ENCODE measurements around the gene PSMB10.
A peak's percentile ranks its signal among the peaks of the same experiment; 100 is the strongest.
"Not testable (repeated sequence)": the region's sequence is repeated elsewhere in the genome, so short reads cannot be mapped to it uniquely, and the experiment has no call there.

The PSMB10 gene

DNA sequence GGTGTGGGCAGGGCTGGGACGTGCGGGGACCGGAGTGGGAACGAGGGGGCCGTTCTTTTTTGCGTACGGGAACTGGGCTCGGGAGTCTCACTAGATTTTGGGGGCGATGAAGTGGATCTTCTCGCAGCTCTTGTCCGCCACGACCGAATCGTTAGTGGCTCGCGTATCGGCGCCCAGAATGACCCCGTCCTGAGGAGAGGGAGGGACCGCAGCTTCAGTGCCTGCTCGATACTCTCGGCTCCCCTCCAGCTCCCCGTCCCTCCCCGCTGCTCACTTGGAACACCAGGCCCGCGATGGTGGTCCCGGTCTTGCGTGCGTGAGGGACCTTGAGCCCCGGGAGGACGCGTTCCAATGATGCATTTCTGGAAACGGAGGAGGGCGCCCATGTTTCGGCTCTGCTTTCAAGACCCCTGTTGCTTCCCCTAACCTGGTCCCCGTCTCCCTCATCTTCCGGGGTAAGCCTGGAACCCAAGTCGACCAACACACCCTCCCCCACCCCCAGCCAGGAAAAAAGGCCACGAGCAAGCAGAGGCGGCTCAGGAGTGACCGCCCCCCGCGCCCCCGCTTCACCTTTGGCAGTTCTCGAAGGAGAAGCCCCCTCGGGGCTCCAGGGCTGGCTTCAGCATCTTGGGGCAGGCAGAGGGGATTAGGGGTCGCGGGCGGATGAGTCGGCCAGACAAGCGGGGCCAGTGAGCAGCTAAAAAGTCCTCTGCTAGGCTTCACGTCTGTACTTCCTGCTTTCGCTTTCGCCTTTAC lies at the start of gene PSMB10:
TSS of gene PSMB10 (minus strand) at position 727 of the 756 bp plus-strand sequence. CDS start at position 626, 101 bp downstream.
- DNase-seq = no peak

DNA sequence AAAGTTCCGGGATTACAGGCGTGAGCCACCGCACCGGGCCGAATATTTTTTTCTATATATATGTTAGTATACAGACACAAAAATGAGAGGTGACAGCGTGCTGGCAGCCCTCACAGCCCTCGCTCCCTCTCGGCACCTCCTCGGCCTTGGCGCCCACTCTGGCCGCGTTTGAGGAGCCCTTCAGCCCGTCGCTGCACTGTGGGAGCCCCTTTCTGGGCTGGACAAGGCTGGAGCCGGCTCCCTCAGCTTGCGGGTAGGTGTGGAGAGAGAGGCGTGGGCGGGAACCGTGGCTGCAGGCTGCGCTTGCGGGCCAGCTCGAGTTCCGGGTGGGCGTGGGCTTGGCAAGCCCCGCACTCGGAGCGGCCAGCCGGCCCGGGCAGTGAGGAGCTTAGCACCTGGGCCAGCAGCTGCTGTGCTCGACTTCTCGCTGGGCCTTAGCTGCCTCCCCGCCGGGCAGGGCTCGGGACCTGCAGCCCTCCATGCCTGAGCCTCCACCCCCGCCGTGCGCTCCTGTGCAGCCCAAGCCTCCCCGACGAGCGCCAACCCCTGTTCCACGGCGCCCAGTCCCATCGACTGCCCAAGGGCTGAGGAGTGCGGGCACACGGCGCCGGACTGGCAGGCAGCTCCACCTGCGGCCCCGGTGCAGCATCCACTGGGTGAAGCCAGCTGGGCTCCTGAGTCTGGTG lies 45.5 kb upstream of the PSMB10 start:
- DNase-seq = no peak

DNA sequence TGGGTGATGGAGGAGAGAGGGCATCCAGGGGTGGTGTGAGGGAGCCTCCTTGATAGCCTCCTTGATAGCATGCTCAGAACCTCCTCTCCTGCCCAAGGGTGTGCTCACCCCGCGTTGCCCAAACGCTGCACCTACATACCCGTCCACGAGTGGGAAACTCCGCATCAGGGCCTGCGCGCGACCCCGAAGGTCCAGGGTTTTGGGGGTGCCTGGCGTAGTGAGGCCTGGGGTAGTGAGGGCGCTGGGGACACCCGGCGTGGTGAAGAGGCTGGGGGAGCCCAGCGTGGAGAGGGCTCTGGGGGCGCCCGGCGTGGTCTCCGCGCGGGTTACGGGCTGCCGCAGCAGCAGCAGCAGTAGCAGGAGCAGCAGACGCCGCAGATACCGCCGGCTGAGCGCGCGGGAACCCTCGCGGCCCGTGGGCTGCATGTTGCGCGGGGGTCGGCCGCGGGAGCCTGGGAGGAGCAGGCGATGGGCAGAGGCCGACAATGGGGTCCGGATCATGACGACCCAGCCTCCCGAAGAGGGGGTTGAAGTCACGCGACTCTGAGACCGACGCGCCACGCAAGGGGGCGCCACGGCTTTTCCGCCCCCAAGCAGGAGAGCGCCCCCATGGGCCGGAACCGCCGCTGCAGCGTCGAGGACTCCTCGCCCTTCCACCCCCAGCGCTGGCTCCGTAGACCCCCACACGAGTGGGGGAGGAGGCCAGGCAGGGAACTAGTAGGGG lies 43.5 kb upstream of the PSMB10 start, which contains the start of gene DPEP3:
TSS of gene DPEP3 (minus strand) at position 545 of the 724 bp plus-strand sequence. CDS start at position 426, 119 bp downstream.
- peak; percentile 21 for DNase-seq

DNA sequence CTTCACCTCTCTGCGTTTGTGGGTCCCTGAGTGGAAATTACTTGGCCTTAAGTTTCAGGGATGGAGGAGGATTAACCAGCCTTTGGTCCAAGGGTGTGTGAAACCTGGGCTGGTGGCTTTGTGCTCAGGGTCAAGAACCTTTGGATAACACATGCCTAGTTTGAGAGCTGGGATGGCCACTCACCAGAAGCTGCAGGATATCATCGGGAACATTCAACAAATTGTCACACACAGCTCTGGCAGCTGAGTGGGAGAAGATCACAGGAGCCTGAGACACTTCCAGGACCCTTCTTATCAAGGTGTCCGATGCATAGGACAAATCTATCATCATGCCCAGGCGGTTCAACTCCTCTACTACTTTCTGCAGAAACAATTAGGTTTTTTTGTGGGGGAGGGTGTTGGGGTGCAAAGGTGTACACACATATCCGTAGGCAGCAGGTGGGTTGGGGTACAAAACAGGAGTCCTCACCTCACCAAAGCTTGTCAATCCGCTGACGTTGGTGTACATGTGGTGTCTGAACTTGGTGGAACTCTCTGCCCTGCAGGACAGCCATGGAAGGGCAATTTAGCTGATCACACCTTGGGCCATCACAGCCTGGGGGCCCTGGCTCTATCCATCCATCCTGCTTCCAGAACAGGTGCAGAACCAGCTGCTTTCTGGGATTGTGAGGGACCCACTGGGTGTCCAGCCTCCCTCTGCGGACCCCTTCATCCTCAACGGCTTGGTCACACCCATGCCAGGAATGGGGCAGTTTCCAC lies 41.0 kb upstream of the PSMB10 start:
- DNase-seq = no peak

DNA sequence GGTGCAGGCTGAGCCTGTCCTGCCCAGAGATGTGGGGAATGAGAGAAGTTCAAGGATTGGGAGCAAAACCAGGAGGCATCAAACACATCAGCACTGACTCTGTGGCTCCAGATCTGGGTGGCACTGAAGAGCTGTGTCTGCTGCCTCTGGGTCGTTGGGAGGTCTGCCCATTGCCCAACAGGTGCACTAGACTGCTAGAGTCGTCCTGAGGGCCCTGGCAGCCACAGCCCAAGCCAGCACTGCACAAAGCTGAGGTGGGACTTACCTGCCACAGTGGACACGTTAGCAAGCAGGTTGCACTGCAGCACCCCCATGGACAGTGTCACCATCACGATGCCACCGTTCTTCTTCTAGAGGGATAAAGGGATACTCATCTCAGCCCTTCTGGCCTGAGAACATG lies 40.4 kb upstream of the PSMB10 start:
- DNase-seq = no peak

DNA sequence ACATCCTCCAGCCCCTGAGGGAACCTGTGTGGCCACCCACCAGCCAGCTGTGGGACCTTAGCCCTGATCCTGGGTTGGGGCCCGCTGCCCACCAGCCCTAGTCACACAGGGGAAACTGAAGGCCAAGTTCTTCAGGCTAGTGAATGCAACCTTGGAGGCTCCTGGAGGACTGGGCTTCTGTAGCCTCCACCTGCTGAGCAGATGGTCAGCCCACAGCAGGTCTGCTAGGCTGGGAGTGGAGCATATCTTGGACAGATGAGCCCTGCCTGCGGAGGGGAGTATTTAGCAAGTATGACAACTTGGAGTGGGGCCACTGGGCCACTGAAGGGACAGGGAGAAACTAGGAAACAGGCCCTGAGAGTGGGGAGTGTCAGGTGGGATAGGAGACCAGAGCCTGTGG lies 39.6 kb upstream of the PSMB10 start:
- no peak for DNase-seq

DNA sequence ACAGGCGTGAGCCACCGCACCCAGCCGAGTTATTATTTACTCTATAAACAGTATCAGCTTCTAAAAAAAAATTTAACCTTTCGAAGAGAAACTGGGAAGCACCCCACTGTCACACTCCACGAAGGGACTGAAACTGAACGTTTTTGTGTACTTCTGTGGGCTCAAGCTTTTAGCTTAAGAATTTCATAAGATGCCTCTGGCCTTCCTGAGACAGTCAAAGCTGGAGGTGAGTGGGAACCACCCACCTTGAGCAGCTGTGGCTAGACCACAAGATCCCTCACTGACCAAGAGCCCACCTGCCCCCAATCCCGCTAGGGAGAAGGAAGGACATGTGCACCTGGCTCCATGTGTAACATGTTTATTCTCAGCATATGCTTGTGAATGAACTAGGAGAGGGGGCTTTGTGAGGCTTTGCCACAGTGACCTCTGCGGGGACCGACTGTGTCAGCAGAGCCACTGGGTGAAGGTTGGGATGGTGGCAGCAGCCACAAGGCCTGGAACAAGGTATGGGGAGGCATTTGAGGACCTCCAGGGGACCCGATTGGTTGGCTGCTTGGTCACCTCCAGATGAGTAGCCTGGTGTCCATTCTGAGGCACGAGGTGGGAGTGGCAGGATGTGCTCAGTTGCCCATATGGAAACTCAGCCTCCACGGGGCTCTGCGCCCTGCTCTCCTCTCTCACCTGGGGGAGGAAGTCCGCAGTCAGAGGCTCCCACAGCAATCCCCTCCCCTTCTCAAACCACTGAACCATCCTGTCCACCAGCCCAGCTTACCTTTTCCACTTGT lies 38.9 kb upstream of the PSMB10 start:
- DNase-seq = no peak

DNA sequence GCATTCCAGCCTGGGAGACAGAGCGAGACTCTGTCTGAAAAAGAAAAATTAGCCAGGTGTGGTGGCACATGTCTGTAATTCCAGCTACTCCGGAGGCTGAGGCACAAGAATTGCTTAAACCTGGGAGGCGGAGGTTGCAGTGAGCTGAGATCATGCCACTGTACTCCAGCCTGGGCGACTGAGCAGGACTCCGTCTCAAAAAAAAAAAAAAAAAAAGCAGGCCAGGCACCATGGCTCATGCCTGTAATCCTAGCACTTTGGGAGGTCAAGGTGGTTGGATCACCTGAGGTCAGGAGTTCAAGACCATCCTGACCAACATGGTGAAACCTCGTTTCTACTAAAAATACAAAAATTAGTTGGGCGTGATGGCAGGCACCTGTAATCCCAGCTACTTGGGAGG lies 35.6 kb upstream of the PSMB10 start:
- DNase-seq = not testable (repeated sequence)

DNA sequence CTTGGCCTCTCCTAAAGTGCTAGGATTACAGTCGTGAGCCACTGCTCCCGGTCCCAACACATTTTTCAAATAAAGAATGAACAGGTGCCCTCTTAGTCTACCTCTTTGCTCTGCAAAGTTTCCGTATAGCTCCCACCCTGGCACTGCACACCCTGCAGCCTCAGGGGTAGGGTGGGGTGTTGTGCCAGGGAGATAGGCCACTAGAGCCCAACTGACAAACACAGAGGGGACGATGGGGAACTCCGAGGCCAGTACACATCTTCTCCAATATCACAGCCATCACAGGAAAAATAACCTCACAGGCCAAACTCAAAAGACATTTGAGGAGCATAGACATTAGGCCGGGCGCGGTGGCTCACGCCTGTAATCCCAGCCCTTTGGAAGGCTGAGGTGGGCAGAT lies 34.5 kb upstream of the PSMB10 start:
- DNase-seq = no peak

DNA sequence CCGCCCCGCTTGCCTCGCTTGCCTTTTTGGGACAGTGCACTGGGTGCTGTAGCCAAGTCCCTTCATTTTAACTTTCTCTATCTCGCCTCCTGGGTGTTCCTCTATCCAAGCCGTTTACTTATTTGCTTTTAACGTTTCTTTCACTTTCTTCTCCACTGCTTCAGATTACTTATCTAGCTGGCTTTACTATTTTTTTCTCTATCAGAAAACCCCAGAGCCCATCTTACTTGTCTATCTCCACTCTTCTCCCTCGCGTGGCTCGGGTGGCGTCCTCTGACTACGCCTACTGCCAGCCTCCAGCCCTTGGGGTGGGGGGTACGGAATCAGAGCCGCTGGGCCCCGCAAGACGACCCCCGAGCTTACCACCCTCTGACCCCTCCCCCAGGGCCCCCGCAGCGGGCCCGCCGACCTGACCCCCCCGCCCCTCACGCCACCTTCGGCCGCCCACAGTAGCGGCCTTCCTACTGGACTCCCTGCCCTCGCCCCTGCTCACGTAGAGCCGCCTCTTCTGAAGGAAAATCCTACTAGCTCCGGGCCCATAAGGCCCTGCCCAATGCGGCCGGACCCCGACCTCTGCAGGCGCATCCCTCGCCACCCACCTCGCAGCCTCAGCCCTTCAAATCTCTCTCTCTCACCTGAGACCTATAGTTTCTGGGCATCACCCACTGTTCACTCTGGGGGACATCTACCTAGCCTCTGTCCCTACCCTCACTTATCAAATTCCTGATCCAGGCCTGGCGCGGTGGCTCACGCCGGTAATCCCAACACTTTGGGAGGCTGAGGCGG lies 32.8 kb upstream of the PSMB10 start:
- DNase-seq = peak; percentile 12

DNA sequence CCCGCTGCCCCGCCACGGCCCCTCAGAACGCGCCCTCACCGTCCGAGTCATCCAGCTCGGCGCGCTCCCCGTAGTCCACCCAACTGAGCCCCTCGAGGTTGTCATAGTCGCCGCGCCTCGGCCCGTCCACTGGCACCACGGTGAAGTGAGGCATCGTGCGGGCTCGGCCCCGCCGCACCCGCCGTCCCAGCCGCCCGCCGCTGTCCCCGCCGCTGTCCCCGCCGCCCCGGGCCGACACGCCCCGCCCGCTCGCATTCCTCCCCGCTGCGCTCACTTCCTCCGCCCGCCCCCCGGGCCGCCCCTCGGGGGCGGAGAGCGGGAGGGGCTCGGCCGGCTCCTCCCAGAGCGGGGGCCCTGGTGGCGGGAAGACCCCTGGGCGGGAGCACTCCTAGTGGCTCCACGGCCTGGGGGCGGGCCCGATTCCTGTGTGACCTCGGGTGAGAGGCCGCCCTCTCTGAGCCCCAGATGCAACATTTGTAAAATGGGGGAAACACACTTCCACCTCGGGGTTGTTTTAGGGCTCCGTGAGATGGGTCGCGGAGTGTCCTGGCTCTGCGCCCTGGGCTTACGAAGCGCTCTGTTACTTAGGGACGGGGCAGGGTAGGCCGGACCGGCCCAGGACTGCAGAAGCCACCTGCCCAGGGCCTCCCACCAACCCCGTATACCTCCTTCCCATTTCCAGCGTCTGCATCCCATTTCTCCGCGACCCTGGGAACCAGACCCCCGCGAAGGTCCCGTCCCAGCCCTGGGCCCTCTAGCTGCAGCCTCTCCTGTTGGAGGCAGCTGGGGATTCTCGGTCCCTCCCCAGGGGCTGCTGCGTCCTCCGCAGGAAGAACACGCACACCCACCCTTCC lies 32.0 kb upstream of the PSMB10 start, which contains the start of gene SLC12A4:
TSS of gene SLC12A4 (minus strand) at position 238 of the 854 bp plus-strand sequence. CDS start at position 154, 84 bp downstream.
- DNase-seq = peak; percentile 88

DNA sequence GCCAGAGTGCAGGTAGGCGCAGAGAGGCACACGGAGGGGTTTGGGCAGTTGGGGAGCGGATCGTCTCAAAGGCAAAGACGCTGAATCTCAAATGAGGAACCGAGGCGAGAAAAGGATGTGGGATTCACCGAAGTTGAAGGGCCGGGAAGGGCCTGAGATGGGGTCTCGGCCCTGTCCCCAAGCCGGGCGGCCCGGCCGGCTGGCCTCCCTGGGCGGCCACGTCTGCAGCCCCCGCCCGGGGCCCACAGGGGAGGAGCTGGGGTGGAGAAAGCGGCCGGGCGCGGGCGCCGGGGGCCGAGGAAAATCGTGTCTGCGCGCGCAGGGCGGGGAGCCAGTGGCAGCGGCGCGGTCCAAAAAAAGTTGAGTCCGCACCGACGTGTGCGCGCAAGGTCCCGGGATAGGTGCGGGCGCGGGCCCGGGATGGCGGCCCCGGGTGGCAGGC lies 31.3 kb upstream of the PSMB10 start:
- peak; percentile 48 for DNase-seq

DNA sequence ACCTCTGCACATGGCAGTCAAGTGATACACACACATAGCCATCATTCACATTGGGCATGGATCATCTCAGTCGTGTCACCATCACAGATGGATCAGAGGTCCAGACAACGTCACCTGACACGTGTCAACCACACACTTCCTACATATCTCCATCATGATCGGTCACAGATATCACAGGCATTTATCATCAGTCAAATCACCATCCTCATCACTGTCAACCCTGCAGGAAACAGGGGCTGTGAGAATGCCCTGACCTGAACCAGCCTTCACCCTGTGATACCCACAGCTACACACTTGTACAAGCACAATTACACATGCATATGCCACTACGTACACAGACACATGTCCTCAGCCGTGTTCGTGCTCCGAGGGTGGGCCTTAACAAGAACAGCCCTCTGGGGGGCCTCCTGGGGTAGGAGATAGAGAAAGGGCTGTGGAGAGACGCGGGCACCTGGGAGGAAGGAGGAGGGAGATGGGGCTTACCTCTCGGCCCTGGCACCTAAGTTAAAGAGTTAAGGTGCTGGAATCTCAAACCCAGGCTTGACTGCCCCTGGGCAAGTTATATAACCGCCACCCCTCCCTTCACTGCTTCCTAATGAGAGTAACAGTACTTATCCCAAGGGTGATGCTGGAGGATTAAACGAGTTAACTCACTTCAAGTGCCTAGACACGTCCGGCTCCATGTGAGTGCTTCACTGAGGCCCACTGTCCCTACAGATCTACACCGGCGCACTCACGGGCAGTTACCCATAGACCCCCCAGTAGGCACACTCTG lies 30.7 kb upstream of the PSMB10 start:
- DNase-seq = peak; percentile 20

DNA sequence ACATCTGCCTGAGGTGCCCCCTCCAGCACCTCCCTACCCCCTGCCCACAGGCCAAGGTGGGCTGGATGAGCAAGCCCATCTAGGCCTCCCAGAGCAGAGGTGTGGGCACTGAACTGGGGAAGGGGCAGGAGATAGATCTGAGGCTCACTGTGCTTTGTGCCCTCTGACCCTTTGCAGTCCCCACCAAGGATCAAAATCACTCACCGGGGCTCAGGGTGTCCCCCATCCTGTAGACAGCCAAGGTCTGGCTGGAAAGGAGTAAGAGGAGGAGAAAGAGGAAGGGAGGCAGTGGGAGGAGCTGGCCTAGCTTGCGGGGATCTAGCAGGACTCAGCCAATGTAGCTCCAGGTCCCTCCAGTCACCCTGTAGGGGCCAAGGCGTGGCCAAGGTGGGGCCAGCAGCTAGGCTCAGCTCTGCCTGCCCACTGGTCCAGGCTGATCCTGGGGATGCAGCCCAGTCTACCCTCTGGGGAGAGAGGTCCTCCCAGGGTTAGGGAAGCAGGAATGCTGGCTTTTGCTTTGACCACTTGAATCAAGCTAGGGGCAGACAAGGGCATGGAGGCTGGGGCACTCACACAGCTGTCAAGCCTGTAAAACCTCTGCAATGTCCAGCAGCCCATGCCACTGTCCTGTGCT lies 30.0 kb upstream of the PSMB10 start:
- no peak for DNase-seq

DNA sequence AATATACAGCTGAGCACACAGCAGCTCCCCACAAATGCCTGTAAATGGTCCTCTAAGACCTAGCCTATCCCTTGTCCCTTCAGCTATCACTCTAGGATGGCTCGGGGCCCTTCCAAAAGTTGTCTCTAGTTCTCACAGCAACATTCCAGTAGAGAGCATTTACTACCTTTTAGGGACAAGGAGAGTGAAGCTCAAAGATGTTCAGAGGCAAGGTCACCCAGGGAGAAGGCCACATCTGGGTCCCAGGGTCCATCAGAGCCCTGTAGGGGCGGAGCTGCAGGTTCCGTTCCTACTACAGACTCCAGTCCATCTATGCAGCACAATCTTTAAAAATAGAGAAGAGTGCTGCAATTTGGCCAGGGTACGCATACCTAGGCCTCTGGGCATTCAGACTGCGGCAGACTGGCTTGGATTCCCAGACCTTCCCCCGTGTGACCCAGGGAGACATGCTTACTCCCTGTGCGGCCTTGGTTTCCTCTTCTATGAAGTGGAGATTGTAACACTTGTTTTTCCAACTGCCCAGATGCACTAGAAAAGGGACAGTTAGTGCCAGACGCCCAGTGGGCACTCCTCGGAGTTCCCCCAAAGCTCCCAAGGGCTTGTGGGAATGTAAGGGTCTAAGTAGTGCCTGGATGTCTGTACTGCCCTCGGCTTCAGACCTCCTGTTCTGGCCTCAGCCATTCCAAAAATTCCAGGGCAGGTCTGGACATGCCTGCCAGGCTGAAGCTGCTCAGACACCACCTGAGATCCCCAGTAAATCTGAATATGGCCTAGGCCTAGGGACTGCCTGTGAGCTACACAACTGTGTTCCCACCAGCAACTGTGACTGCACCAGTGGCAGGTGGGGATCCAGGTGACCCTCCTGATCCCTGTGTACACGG lies 29.3 kb upstream of the PSMB10 start:
- DNase-seq = no peak

DNA sequence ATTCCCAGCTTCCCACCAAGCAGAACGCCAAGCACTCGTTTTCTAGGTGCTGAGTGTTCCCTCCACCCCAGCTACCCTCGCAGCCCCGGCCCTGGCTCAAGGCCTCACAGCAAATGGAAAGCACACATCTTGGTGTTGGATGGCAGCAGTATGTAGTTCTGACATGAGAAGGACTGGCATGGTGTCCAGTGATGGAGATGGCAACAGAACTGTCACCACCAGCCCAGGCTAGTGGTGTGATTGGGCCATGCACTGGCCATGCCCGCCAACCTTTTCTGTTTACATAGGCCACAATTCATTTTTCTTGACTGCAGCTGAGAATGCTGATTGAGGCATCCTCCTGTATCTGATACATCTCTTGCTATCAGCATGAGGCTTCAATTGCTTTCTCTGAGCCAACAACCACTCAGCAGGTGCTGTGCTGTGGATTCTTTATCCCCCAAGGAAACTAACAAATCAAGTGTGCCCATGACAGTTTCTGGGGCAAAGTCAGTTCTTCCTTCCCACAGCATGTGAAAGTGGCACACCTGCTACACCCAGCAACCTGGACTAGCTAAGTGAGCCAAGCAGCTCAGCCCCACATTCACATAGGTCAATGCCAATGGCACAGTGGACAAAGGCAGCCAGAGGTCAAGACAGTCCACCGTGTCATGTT lies 28.0 kb upstream of the PSMB10 start:
- DNase-seq = no peak

Measured in CD4-positive, alpha-beta T cell treated with Interleukin-17A for 4 hours (primary cell).